Stimulated activated CD8-positive, alpha-beta memory T cell treated with anti-CD3 and anti-CD28 coated beads, Interleukin-7, amount 100 ng/mL, for 1 hour (primary cell): ENCODE results near the gene HSPA1B.

Experiments used
- DNase-seq, 2 donors: peaks; one replicate each; pipeline ENCODE4 v3.0.0-alpha.2; 2020; ENCODE audit warnings: low read depth in 2 of 2

HSPA1B gene

GRCh38 chr6:31878726-31879125 lies 51.2 kb downstream of the HSPA1B start, which contains the start of gene SLC44A4:
Gene SLC44A4, minus strand, starts transcription at chr6:31878997. Its CDS starts 17 bp downstream, at chr6:31878980.
- no peak for DNase-seq

- DNase-seq, result no peak
Measured at GRCh38 chr6:31879143-31879542, 51.6 kb downstream of the HSPA1B start.
